HUES6 (cell line): ENCODE results near the gene HJV.
"Not testable (repeated sequence)": the region's sequence is repeated elsewhere in the genome, so short reads cannot be mapped to it uniquely, and the experiment has no call there.

Source experiments
- H3K27ac ChIP-seq: 2 replicates; pipeline ENCODE4 v1.7.0; 2013; ENCODE audit warnings: low read depth, mild to moderate bottlenecking, low read length, inconsistent platforms
- H3K27me3 ChIP-seq: 2 replicates; pipeline ENCODE4 v1.6.1; 2013; ENCODE audit warnings: low read length; ENCODE audit not compliant: control insufficient read depth, insufficient read depth
- H3K36me3 ChIP-seq: 2 replicates; pipeline ENCODE4 v1.6.1; 2013; ENCODE audit warnings: low read length; ENCODE audit not compliant: control insufficient read depth, insufficient read depth
- H3K4me1 ChIP-seq: 2 replicates; pipeline ENCODE4 v1.6.1; 2013; ENCODE audit warnings: low read length; ENCODE audit not compliant: control insufficient read depth, insufficient read depth
- H3K4me3 ChIP-seq: 2 replicates; pipeline ENCODE4 v1.5.1; 2013; ENCODE audit warnings: low read depth, low read length
- H3K9ac ChIP-seq: one replicate; pipeline ENCODE4 v1.6.1; 2013; ENCODE audit warnings: mild to moderate bottlenecking, low read length
- H3K9me3 ChIP-seq: 2 replicates; pipeline ENCODE4 v1.6.1; 2013; ENCODE audit warnings: low read depth, low read length; ENCODE audit not compliant: control insufficient read depth, insufficient read depth

The HJV gene, protein sequence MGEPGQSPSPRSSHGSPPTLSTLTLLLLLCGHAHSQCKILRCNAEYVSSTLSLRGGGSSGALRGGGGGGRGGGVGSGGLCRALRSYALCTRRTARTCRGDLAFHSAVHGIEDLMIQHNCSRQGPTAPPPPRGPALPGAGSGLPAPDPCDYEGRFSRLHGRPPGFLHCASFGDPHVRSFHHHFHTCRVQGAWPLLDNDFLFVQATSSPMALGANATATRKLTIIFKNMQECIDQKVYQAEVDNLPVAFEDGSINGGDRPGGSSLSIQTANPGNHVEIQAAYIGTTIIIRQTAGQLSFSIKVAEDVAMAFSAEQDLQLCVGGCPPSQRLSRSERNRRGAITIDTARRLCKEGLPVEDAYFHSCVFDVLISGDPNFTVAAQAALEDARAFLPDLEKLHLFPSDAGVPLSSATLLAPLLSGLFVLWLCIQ

GRCh38 chr1:146021622-146022402 is at the start of gene HJV:
Gene HJV, minus strand, starts transcription at chr1:146021735. Its CDS starts 1,504 bp downstream, at chr1:146020231.
- H3K36me3 ChIP-seq, result no peaks in the 10 kb centered on the region
- H3K4me3 ChIP-seq, result no peak within 1 kb of the TSS
- H3K27ac ChIP-seq, result no peak within 1 kb of the TSS
- H3K9ac ChIP-seq, result no peak within 1 kb of the TSS
- peaks cover 16% of the 10 kb centered on the region for H3K4me1 ChIP-seq
- peaks cover 48% of the 10 kb centered on the region for H3K27me3 ChIP-seq
- H3K9me3 ChIP-seq, result no peaks in the 10 kb centered on the region

- H3K27me3 ChIP-seq, H3K27ac ChIP-seq, H3K4me3 ChIP-seq, H3K9ac ChIP-seq, H3K4me1 ChIP-seq, H3K9me3 ChIP-seq, H3K36me3 ChIP-seq: not testable (repeated sequence)
Observed at GRCh38 chr1:146059148-146059547, 37.6 kb upstream of the HJV start.

DNA sequence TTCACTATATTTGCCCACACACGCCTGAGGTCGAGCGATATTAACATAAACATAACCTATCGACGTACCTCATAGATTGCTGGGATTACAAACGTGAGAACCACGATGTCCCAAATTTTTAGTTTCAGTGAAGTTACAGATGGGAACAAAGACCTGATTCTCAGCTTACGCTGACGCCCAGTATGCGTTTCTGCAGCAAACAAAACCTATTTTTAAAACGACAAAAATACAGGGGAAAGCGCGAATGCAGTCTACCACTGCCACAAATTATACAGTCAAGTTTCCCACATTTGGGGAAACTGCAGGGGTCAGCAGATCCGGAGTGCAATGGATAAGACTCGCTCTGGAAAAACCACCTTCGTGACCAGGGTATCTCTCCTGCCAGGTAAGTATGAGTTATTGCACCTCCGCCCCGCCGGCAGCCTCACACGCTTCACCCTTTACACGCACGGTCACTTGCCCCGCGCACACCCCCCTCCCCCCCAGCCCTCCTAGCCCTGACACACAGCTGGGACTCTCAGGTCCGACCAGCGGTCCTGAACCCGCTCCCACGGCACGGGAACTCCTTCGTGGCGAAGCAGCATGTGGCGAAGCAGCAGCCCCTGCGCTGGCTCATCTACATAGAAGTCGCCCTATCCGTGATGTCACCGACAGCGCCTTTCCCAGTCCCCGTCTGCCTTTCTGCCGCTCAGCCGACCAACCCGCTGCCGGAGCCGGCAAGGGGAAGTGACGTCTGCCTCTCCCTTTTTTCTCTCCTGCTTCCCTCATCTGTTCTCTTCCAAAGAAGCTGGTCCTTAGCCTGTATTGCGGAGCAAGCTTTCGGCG is 30.5 kb upstream of the HJV start:
- H3K4me3 ChIP-seq, result peak overlapping the region; percentile 60
- not testable (repeated sequence) for H3K27me3 ChIP-seq
- H3K9ac ChIP-seq, result peak overlapping the region; percentile 82

DNA sequence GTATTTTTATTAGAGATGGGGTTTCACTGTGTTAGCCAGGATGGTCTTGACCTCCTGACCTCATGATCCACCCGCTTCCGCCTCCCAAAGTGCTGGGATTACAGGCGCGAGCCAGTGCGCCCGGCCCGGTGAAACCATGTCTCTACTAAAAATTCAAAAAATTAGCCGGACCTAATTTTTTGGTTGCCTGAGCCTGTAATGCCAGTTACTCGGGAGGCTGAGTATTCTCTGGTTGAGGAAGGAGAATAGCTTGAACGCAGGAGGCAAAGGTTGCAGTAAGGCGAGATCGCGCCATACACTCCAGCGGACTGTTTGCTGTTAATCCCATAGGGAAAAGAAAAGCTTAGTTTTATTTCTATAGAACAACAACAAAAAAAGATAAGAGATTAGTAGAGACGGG is 29.9 kb upstream of the HJV start:
- Histone ChIP-seq H3K4me1 (no peaks in the 10 kb centered on the region), H3K4me3 (peak overlapping the region; percentile 27), H3K9me3 (no peaks in the 10 kb centered on the region), H3K9ac (peak overlapping the region; percentile 24), H3K36me3 (no peaks in the 10 kb centered on the region), H3K27ac (no peak overlapping the region), H3K27me3 (no peaks in the 10 kb centered on the region)

More for the DNA sequence above, 30.5 kb upstream of the HJV start:
- H3K27ac ChIP-seq, result peak overlapping the region; percentile 88
- not testable (repeated sequence) for H3K9me3 ChIP-seq, H3K4me1 ChIP-seq, H3K36me3 ChIP-seq

DNA sequence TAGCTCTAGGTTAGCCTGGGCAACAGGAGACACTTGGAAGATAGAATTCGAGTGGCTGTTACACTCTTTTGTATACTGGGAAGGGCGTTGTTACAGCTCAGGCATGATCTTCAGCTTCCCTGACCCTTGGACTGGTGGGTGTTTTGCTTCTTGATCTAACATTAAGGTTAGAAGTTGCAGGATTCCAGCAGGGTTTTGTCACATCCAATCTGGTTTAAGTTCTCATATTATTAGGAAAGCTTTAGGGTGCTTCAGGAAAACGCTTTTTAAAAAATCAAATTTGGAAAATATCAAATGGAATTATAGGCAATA is 29.1 kb upstream of the HJV start:
- H3K9me3 ChIP-seq, H3K27me3 ChIP-seq, H3K4me1 ChIP-seq, H3K36me3 ChIP-seq, H3K4me3 ChIP-seq, H3K9ac ChIP-seq, H3K27ac ChIP-seq: not testable (repeated sequence)

DNA sequence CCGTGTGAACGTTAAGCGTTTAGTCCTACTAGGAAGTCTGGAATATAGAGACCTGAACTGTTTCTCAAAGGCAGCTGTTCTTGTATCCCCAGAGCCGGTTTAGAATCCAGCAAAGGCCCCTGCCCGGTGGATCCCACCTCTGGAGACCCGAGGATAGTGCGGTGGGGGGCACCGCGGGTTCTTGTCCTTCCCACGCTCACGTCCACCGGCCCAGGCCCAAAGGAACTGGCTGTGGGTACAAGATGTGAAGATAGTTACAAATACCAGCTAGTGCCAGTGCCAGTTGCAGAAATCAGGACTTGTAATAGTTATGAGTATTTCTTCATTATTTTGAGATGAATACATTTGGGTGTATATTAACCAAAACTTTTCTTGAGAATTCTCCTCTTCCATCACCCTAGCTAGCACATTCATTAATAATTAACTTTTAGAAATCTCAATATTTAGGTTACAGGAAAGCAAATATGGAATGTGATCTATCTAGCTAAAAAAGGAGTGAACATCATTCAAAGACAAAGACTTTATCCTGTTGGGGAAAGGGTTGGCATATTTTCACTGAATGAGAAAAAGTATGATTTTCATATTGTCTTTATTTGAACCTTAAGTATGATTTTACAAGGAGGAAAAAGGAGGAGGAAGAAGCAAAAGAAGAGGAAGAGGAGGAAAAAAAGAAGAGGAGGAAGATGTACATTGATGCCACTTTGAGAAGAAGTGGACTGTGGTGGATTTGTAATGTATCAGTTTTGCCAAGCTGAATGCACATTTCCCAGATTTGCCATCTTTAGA is 28.5 kb upstream of the HJV start:
- H3K4me1 ChIP-seq, H3K36me3 ChIP-seq, H3K27ac ChIP-seq, H3K9ac ChIP-seq, H3K27me3 ChIP-seq, H3K4me3 ChIP-seq, H3K9me3 ChIP-seq: not testable (repeated sequence)

- Histone ChIP-seq H3K4me3 (no peak overlapping the region), H3K27me3 (no peaks in the 10 kb centered on the region), H3K9me3 (no peaks in the 10 kb centered on the region), H3K27ac (no peak overlapping the region), H3K4me1 (no peaks in the 10 kb centered on the region), H3K36me3 (no peaks in the 10 kb centered on the region), H3K9ac (no peak overlapping the region)
Observed at GRCh38 chr1:146049436-146049835, 27.9 kb upstream of the HJV start.

- H3K9me3 ChIP-seq, H3K36me3 ChIP-seq, H3K9ac ChIP-seq, H3K4me1 ChIP-seq, H3K4me3 ChIP-seq, H3K27me3 ChIP-seq, H3K27ac ChIP-seq: not testable (repeated sequence)
Observed at GRCh38 chr1:146048514-146049115, 27.1 kb upstream of the HJV start.

DNA sequence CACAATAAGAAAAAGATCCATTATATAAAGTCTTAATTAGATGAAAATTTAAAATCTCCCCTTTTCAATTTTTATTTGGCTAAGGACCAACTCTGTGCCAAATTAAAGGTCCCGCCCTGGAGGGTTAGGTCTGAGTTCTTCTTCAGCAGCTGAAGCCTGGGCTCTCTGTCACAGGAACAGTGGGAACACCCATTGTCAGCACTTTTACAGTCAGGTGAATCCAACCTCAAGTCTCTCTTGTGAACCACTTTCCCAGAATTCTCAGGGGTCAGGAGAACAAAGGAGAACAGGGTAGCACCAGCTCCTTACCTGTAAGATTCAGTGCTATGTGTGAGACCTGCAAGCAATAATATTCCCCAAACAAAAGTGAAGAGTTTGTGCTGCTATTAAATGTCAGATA is 25.1 kb upstream of the HJV start:
- H3K36me3 ChIP-seq, result no peaks in the 10 kb centered on the region
- H3K9me3 ChIP-seq, result no peaks in the 10 kb centered on the region
- H3K9ac ChIP-seq, result no peak overlapping the region
- no peak overlapping the region for H3K4me3 ChIP-seq
- no peaks in the 10 kb centered on the region for H3K4me1 ChIP-seq
- no peaks in the 10 kb centered on the region for H3K27me3 ChIP-seq
- no peak overlapping the region for H3K27ac ChIP-seq

GRCh38 chr1:146039844-146040194 is 18.3 kb upstream of the HJV start:
- 0 out of 2 replicates have a peak overlapping the region, but pooled peaks have one; percentile 6 for H3K27ac ChIP-seq
- no peaks in the 10 kb centered on the region for H3K36me3 ChIP-seq
- peak overlapping the region; percentile 84 for H3K4me3 ChIP-seq
- H3K4me1 ChIP-seq, result peaks cover 1% of the 10 kb centered on the region; the same call in 1 of the 2 replicates
- H3K9me3 ChIP-seq, result no peaks in the 10 kb centered on the region
- H3K9ac ChIP-seq, result no peak overlapping the region
- no peaks in the 10 kb centered on the region for H3K27me3 ChIP-seq
